ENCODE results near the gene PGGHG.
"Not testable (repeated sequence)": the region's sequence is repeated elsewhere in the genome, so short reads cannot be mapped to it uniquely, and the experiment has no call there.

Gene PGGHG

DNA sequence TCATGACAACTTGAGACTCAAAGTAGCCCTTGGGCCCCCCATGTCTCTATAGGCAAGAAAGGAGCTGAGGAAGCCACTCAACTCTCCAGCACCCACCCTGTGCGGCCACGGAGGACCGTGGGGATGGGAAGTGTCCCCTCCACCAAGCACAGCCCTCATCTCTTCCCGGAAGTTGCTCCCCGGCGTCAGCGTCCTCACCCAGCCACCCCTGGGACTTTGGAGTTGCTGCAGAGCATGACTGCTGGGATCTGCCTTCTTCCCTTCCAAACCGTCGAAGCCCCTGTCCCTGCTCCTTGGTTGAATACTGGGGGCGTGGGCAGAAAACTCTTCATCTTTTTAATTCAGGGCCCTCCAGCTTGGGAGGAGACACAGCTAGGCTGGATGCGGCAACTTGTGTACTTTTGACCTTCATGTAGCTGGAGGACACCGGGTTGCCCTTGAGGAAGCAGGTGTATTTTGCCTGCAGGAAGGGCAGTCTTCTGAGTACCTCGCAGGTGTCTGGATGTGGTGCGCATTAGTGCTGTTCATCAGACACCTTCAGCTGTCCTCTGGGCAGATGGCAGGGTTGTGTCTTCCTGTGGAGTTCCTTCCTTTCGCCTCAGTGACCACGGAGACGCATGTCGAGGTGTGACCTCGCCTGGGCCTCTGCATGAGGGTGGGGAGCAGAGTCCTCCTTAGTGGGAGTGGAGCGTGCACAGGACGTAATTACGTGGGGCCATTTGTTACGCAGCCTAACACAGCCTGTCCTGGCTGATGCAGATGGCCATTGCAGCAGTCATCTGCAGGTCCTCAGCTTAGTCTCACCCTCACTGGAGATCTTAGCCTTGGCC lies 43.9 kb downstream of the PGGHG start:
- no peak for DNase-seq

DNA sequence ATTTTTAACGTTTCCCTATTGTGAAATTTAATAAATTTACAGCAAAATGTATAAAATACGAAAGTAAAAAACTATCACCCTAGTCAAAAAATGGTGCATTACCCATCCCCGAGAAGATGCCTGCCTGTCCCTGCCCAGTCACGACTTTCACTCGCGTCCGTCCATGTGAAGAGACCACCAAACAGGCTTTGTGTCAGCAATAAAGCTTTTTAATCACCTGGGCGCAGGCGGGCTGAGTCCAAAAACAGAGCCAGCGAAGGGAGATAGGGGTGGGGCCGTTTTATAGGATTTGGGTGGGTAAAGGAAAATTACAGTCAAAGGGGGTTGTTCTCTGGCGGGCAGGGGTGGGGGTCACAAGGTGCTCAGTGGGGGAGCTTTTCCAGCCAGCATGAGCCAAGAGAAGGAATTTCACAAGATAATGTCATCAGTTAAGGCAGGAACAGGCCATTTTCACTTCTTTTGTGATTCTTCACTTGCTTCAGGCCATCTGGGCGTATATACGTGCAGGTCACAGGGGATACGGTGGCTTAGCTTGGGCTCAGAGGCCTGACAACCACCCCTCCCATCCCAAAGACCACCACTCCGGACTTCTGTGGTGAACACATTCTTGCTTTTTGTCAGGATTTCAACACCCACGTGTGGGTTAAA lies 44.8 kb downstream of the PGGHG start:
- DNase-seq: not testable (repeated sequence)

DNA sequence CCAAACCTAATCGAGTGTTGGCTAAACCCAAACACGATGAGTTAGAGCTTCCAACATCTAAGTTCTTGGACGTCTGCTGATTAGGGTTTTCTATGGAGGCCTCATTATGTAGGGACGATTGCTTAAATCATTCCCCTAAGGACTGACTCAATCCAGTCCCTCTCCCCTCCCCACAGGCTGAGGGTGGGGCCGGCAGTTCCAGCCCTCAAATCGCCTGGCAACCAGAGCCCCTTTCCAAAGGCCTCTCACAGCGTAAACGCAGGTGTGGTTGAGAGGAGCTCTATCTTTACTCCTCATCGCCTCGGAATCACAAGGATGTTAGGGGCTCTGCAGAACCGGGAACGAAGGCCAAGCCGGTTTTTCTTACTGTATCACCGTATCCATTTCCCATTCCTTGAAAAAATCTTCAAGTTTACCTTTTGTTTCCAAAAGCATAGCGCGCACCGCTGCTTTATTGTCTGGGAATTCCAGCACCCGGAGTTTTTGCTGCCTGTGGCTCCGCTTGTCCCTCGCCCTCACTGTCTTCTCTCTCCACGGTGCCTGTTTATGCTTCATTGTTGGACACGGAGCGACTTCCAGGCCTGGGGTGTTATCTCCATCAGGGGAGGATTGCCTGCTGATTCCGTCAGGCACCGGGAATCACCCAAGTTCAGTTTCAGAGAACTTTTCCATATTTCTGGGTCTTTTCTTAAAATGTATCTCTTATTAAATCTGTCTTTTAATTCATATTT lies 45.5 kb downstream of the PGGHG start:
- DNase-seq: no peak

DNA sequence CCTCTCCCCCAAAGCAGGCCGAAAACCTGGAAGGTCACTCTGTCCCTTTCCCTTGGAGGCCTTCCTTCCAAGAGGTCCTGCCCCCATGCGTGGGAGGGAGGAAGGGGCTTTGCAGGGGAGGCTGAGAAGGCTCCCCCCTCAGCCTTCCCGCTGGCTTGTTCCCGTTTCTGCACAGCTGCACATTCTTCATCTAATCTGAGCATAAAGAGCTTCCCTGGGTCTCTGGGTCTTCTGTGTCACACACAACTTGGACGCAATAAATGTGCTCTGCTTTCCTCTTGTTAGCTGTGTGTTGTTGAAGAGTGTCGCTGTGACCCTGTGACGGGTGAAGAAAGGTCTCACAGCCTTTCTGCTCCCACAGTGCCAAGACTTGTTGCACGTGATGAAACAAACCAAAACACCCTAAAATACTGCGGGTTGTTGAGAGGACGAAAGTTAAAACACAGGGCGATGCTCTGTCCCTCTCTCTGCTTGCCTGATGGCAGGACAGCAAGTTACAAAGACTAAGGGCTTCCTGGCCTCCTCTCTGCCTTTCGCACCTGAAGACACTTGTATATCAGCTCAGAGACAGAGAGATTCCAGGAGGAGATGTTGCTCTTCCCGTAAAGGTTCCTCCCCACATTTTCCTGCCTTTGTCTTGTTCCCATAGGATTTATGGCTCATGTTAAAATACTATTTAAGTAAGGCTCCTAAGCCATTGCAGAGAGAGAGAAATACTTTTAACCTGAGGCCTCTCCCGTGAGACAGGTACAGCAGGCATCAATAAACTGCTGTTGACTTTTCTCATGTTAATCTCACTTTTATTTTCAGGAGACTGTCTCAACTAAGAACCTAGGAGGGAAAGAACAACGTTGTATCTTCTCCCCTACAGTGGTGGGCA lies 47.1 kb downstream of the PGGHG start:
- DNase-seq: no peak

DNA sequence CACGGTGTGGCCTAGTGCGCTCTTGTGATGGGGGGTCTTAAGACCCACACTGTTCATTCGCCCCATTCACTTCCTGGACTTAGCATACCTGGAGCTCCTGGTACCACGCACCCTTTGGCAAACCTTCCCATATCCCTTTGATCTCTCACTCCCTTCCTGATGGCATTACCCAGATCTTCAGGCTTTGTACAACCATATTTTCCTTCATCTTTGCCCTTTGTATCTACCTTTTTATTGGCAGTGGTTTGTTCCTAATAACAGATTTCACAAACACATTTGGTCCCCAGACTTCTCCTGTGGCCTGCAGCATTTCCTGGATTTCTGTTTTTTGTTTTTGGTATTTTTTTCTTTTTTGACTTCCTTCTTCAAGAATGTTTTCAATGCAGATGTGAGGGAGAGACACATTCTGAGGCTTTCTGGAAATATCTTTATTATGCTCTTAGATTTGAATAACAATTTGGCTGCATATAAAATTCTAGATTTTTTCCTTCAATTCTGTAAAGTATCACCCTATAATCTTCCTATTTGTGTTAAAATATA lies 47.8 kb downstream of the PGGHG start:
- DNase-seq: no peak

DNA sequence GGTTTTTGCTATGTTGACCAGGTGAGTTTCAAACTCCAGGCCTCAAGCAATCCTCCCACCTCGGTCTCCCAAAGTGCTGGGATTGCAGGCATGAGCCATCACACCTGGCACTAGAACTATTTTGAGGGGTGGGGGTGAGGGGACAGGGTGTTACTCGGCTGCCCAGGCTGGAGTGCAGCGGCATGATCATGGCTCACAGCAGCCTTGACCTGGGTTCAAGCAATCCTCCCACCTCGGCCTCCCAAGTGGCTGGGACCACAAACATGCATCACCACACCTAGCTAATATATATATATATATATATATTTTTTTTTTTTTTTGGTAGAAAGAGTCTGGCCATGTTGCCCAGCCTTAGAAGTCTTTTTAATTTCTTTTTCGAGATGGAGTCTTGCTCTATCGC lies 48.8 kb downstream of the PGGHG start:
- no peak for DNase-seq

DNA sequence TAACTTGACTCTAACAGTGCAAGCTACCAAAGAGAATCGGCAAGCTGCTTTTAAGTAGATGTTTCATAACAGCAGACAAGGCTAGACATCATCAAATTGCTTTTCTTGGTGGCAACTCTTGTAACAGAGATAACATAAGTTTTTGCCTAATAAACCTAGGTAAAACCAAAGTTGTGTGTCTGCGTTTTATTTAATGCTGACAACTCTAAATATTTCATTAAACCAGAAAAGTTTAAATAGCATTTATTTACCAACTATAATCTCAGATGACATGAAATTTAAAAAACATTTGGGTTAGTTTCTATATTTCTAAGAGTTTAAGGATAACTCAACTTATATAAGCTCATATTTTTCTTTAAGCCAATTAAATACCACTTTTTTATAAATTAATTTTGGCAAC lies 51.0 kb downstream of the PGGHG start:
- DNase-seq: no peak

DNA sequence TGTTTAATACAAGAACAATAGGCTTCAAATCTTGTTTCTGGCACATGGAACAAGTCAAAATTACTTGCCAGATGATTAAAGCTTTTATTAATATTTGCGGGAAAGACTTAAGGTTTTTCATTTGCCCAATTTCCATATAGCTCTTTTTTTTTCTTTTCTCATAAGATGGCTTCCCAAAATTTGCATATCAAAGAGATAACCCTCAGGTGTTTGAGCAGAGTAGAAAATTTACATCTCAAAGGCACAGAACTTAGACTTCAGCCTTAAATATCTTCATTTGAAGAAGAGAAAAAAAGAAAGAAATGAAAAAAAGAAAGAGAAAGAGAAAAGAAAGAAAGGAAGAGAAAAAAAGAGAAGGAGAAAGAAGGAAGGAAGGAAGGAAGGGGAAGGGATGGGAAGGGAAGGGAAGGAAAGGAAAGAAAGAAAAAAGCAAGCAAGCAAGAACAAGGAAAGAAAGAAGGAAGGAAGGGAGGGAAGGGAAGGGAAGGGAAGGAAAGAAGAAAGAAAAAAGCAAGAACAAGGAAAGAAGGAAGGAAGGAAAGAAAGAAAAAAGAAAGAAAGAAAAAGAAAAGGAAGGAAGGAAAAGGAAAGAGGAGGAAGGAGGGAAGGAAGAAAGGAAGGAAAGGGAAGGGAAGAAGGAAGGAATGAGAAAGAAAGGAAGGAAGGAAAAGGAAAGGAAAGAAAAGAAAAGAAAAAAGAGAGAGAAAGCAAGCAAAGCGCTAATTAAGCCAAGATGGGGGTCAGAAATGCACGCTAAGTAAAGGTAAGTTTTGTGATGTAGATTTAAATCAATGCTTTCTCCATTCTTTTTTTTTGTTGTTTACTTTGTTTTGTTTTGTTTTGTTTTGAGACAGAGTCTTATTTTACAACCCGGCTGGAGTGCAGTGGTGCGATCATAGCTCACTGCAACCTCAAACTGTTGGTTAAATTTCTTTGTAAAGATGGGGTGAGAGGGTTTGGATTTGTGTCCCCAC lies 51.9 kb downstream of the PGGHG start:
- no peak for DNase-seq

DNA sequence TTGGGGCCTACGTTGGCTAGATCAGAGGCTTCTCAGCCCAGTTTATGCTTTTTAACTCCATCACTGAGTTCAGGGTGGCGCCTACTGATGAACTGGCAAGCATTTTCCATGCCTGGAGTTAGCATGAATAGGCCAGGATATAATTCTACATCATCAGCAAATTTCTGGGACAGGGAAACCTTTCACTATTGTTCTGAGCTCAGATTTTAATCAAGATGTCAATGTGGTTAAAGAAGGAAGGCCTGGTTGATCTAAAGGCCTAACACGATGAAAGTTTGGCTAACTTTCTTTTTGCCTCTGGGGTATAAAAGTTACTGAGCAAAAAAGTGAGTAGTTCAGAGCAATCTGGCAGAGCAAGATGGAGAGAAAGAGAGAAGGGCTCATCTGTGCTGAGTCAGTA lies 53.4 kb downstream of the PGGHG start:
- DNase-seq: no peak

DNA sequence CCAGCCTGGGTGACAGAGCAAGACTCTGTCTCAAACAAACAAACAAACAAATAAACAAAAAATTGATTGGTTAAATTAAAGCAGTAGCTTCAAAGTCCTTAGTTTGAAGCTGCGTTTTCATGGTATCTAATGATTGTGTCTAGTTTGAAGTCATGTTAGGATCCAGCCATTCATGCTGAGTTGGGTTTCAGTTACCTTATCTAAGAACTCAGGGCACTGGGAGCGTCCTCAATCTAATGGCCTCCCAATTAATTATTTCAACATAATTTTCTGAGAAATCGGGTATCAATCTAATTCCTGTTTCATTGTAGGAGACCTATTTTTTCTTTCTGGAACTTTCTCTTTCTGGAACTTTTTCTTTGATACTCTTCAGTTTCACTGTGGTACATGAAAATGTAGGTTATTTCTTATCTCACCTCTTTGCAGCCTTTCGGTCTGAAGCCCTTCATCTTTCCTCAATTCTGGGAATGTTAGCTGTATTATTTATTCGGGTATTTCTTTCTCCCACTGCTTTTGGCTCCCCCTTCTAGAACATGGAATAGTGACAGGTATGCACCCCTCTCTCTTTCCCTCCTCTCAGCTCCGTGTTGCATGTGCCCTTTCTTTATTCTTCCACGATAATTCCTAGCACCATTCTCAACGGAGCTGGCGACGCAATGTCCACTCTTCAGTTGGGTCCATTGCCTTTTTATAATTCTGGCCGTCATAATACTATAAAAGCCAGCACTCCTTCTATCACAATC lies 56.1 kb downstream of the PGGHG start:
- no peak for DNase-seq

Measured in 8988T (cell line).